Chondrocyte (in vitro differentiated cells): Measurements from ENCODE around the gene MYO16. TPM values are rescaled to one million over a fixed set of nuclear protein-coding genes. Genes with fewer than 3 reads are reported as not detected.

Source experiments
- DNase-seq: peaks from one replicate; pipeline ENCODE4 v3.0.0; 2021; ENCODE audit warnings: mixed read lengths, low spot score
- H3K27ac Mint-ChIP-seq: one replicate; pipeline ENCODE4 v1.8.0; 2021; ENCODE audit warnings: mild to moderate bottlenecking, moderate library complexity, mixed read lengths; ENCODE audit not compliant: unreplicated experiment
- H3K27me3 Mint-ChIP-seq: 2 replicates; pipeline ENCODE4 v1.8.0; 2021; ENCODE audit warnings: low read depth, mixed read lengths
- H3K36me3 Mint-ChIP-seq: 2 replicates; pipeline ENCODE4 v1.8.0; 2021; ENCODE audit warnings: low read depth, mixed read lengths
- H3K4me1 Mint-ChIP-seq: 2 replicates; pipeline ENCODE4 v1.8.0; 2021; ENCODE audit warnings: low read depth, mild to moderate bottlenecking, mixed read lengths
- H3K4me3 Mint-ChIP-seq: one replicate; pipeline ENCODE4 v1.8.0; 2021; ENCODE audit warnings: mild to moderate bottlenecking, moderate library complexity, mixed read lengths; ENCODE audit not compliant: unreplicated experiment
- H3K9me3 Mint-ChIP-seq: 2 replicates; pipeline ENCODE4 v1.8.0; 2021; ENCODE audit warnings: low read depth, mixed read lengths
- total RNA-seq: library from RNA; stranded (reverse); gene quantifications from 3 replicates; pipeline ENCODE4 v1.2.1, GENCODE V29; 2021
- TF ChIP-seq, protein P1 (sequence below): fragments of 200-600 bp; sonication (generic); IDR thresholded peaks from 2 replicates; pipeline ENCODE4 v1.5.0; 2021; ENCODE audit warnings: antibody characterized with exemption, mild to moderate bottlenecking, moderate library complexity

The MYO16 gene
- total RNA-seq, 1 donor from 2014 or later: 0.12 TPM

DNA sequence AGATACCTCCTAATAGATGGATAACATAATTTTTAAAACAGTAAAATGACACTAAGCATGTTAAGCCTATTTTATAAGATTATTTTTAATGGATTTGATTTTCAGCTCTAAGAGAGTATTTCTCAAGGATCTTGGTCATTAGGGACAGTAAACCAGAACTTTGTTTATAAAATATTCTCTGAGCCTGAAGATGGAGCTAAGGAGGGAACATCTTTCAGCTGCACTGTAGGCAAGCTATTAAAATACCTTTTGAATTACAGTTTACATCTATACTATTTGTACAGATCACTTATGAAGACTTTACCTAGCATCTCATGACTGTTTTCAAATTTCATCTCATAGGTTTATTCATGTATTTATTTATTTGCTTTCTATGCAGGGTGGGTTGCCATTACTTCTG lies 345.3 kb downstream of the MYO16 start:
- DNase-seq: no peak
- H3K9me3 Mint-ChIP-seq: no peaks in the 10 kb centered on the region
- no peaks in the 10 kb centered on the region for H3K27me3 Mint-ChIP-seq
- no peak overlapping the region for H3K4me3 Mint-ChIP-seq
- peaks cover 1% of the 10 kb centered on the region for H3K36me3 Mint-ChIP-seq
- TF ChIP-seq, protein P1, sequence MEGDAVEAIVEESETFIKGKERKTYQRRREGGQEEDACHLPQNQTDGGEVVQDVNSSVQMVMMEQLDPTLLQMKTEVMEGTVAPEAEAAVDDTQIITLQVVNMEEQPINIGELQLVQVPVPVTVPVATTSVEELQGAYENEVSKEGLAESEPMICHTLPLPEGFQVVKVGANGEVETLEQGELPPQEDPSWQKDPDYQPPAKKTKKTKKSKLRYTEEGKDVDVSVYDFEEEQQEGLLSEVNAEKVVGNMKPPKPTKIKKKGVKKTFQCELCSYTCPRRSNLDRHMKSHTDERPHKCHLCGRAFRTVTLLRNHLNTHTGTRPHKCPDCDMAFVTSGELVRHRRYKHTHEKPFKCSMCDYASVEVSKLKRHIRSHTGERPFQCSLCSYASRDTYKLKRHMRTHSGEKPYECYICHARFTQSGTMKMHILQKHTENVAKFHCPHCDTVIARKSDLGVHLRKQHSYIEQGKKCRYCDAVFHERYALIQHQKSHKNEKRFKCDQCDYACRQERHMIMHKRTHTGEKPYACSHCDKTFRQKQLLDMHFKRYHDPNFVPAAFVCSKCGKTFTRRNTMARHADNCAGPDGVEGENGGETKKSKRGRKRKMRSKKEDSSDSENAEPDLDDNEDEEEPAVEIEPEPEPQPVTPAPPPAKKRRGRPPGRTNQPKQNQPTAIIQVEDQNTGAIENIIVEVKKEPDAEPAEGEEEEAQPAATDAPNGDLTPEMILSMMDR: peak; percentile 63
- no peak overlapping the region for H3K27ac Mint-ChIP-seq
- peaks cover 6% of the 10 kb centered on the region for H3K4me1 Mint-ChIP-seq

DNA sequence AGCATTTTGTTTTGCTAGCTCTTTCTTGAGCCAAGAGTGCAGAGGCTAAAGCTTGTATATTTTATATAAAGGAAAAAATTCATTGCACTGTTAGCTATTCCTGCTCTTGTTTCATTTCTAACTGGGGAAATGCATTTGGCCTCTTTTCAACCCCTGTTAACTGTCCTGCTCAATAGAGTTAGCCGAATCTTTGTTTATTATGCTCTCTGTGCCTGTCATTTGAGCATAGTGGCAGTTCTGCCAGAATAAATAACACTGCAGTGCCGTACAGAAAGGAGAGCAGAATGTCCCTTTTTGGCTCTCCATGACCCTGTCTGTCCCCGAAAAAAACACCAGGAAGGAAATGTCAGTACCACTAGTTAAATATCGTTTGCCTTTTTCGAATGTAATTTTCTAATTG lies 350.8 kb downstream of the MYO16 start:
- DNase-seq: no peak
- H3K27ac Mint-ChIP-seq: peak overlapping the region; percentile 14
- TF ChIP-seq, protein P1: no peak

DNA sequence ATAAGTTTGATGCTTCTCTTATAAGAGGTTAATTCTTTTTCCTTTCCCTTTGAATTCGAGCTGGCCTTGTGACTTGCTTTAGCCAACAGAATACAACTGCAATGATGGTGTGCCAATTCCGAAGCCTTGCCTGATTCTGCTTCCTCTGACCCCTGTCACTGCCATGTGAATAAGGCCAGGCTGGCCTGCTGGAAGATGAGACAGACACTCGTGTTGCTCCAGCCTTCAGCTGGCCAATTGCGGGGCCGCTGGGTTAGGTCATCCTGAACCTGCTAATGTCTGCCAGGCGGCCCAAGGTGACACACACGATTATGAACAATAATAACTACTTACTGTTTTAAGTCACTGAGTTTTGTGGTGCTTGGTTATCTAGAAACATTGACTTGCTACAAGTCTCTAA lies 352.0 kb downstream of the MYO16 start:
- Mint-ChIP-seq H3K27me3 (no peaks in the 10 kb centered on the region), H3K36me3 (peaks cover 3% of the 10 kb centered on the region), H3K27ac (no peak overlapping the region), H3K9me3 (peaks cover 2% of the 10 kb centered on the region), H3K4me3 (no peak overlapping the region), H3K4me1 (peaks cover 26% of the 10 kb centered on the region)
- no peak for DNase-seq
- TF ChIP-seq, protein P1: no peak

More for the DNA sequence above, 350.8 kb downstream of the MYO16 start:
- H3K4me3 Mint-ChIP-seq: peak overlapping the region; percentile 45
- peaks cover 21% of the 10 kb centered on the region for H3K4me1 Mint-ChIP-seq
- H3K27me3 Mint-ChIP-seq: no peaks in the 10 kb centered on the region
- H3K9me3 Mint-ChIP-seq: no peaks in the 10 kb centered on the region
- peaks cover 1% of the 10 kb centered on the region for H3K36me3 Mint-ChIP-seq

DNA sequence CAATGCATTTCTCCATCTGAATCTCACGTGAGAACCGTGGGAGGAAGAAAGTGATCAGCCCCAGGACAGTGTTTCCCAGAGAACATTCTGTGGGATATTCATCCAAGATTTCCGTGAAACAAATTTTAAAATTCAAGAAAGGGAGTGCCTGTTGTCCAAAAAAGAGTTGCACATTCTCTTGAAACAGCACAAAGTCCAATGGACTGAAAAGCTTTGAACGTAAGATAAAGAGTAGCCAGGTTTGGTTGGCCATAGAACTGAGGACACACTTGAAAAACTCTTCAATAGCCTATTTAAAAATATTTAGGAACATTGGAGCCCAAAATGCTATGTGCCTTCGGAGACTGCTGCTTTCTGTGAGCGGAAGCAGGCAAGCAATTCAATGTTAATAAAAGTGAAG lies 353.9 kb downstream of the MYO16 start:
- Mint-ChIP-seq H3K4me3 (no peak overlapping the region), H3K9me3 (peaks cover 2% of the 10 kb centered on the region), H3K27ac (no peak overlapping the region), H3K4me1 (peaks cover 44% of the 10 kb centered on the region), H3K27me3 (no peaks in the 10 kb centered on the region), H3K36me3 (peaks cover 3% of the 10 kb centered on the region)
- TF ChIP-seq, protein P1: no peak
- DNase-seq: no peak

DNA sequence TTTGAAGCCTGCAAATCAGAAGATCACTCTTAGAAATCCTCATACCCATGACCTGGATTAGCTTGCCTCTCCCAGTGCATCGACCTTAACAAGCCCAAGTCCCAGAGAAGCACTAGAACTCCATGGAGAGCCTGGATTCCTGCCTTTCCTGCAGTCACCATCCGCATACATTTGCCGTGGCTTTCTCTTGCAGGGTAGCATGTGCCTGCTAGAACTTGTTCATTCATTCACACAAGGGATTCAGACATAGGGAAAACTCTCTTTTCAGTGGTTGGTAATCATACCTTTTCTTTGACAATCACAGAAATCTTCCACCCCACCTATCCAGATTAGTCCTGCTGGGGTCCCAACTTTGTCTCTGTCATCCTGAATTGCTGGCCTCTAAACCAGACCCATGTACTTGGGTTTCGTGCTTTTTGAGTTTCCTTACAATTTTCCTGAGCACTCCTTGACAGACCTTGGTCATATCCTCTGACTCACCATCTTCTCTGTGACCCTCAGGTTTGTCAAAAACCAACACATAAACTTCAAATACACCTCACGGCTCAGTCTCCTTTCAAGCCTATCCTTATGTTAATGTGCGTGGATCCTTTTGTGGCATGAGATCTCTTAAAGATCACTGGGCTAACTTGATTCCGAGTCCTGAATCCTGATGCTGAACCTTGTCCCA lies 355.0 kb downstream of the MYO16 start:
- Mint-ChIP-seq H3K36me3 (peaks cover 2% of the 10 kb centered on the region), H3K27ac (no peak overlapping the region), H3K27me3 (no peaks in the 10 kb centered on the region)

More for the DNA sequence above, 355.0 kb downstream of the MYO16 start:
- DNase-seq: no peak
- H3K9me3 Mint-ChIP-seq: peaks cover 2% of the 10 kb centered on the region
- TF ChIP-seq, protein P1: no peak
- no peak overlapping the region for H3K4me3 Mint-ChIP-seq
- peaks cover 45% of the 10 kb centered on the region for H3K4me1 Mint-ChIP-seq
